Measurements from ENCODE around the gene KDM5B.

DNA sequence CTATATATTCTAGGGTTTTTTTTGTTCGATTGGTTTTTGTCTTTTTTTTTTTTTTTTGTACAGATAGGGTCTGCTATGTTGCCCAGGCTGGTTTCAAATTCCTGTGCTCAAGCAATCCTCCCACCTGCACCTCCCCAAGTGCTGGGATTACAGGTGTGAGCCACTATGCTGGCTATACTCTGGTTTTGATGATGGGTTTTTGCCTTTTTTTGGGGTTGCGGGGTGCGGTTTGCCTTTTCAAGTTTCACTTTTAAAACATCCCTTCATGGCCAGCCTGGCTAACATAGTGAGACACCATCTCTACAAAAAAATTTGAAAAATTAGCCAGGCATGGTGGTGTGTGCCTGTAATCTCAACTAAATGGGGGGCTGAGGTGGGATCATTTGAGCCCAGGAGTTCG is 10.0 kb downstream of the KDM5B start:
- TF ChIP-seq POLR2A (IDR thresholded peaks at IDR 0.05), result no peak
- TF ChIP-seq, protein P1, sequence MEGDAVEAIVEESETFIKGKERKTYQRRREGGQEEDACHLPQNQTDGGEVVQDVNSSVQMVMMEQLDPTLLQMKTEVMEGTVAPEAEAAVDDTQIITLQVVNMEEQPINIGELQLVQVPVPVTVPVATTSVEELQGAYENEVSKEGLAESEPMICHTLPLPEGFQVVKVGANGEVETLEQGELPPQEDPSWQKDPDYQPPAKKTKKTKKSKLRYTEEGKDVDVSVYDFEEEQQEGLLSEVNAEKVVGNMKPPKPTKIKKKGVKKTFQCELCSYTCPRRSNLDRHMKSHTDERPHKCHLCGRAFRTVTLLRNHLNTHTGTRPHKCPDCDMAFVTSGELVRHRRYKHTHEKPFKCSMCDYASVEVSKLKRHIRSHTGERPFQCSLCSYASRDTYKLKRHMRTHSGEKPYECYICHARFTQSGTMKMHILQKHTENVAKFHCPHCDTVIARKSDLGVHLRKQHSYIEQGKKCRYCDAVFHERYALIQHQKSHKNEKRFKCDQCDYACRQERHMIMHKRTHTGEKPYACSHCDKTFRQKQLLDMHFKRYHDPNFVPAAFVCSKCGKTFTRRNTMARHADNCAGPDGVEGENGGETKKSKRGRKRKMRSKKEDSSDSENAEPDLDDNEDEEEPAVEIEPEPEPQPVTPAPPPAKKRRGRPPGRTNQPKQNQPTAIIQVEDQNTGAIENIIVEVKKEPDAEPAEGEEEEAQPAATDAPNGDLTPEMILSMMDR (IDR thresholded peaks at IDR 0.05), result no peak

Data from uterus (tissue), 2 donors.